Activated naive CD8-positive, alpha-beta T cell treated with anti-CD3 and anti-CD28 coated beads for 36 hours (primary cell): ENCODE data around the gene LRMDA. TPM values are rescaled to one million over a fixed set of nuclear protein-coding genes. Genes with fewer than 3 reads are reported as not detected.

Experiments
- DNase-seq: peaks from one replicate; pipeline ENCODE4 v3.0.0; 2021
- H3K27ac Mint-ChIP-seq: one replicate; pipeline ENCODE4 v1.8.0; 2022; ENCODE audit warnings: mild to moderate bottlenecking, moderate library complexity, mixed read lengths
- H3K27me3 Mint-ChIP-seq: one replicate; pipeline ENCODE4 v1.8.0; 2022; ENCODE audit warnings: mild to moderate bottlenecking, mixed read lengths
- H3K36me3 Mint-ChIP-seq: one replicate; pipeline ENCODE4 v1.8.0; 2021; ENCODE audit warnings: mild to moderate bottlenecking, mixed read lengths
- H3K4me1 Mint-ChIP-seq: one replicate; pipeline ENCODE4 v1.8.0; 2021; ENCODE audit warnings: mixed read lengths
- H3K4me3 Mint-ChIP-seq: one replicate; pipeline ENCODE4 v1.8.0; 2022; ENCODE audit warnings: mild to moderate bottlenecking, moderate library complexity, mixed read lengths
- H3K9me3 Mint-ChIP-seq: one replicate; pipeline ENCODE4 v1.8.0; 2022; ENCODE audit warnings: mixed read lengths
- total RNA-seq, 2 experiments: library from RNA; stranded (reverse); gene quantifications; one replicate each; pipeline ENCODE4 v1.2.3, GENCODE V29; 2021

LRMDA gene
- total RNA-seq, 2 experiments from 2014 or later, result not detected

GRCh38 chr10:76070916-76071315, 639.5 kb downstream of the LRMDA start:
- no peak for DNase-seq
- Mint-ChIP-seq H3K27ac (no peak overlapping the region), H3K27me3 (no peaks in the 10 kb centered on the region), H3K9me3 (no peaks in the 10 kb centered on the region), H3K4me3 (no peak overlapping the region), H3K36me3 (no peaks in the 10 kb centered on the region), H3K4me1 (no peaks in the 10 kb centered on the region)

DNA sequence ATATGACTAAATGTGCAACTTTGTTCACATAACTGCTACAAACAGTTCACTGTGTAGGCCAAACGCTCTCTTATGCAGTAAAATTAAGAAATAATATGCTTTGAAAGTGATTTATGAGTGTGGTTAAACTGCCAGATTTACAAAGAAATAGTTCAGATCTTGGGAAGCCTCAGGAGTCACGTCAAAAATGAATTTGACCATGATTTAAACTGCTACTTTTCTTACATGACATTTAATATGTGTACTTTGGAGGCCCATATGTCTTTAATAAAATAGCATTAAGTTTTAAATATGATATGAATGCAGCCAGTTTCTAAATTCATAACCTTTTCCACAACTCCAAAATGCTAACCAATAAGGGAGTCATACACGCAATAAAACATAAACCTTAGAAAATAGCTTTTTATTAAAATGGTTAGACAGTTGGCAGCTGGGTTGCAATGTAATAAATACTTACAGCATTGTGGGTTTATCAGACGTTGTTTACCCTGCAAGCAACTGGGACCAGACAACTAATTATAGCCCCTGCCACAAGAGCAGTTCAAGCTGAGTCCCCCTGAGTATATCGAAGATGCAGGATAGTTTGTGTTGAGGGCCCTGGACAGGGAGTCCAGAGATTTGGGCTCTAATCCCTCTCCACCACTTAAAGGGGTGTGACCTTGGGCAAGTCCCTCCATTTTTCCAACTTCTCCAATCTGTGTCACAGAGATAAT, 640.4 kb downstream of the LRMDA start:
- Mint-ChIP-seq H3K4me1 (no peaks in the 10 kb centered on the region), H3K9me3 (no peaks in the 10 kb centered on the region), H3K27me3 (no peaks in the 10 kb centered on the region), H3K4me3 (no peak overlapping the region), H3K27ac (no peak overlapping the region), H3K36me3 (no peaks in the 10 kb centered on the region)
- no peak for DNase-seq

- Mint-ChIP-seq H3K27ac (no peak overlapping the region), H3K9me3 (no peaks in the 10 kb centered on the region), H3K4me3 (no peak overlapping the region), H3K4me1 (no peaks in the 10 kb centered on the region), H3K36me3 (no peaks in the 10 kb centered on the region), H3K27me3 (no peaks in the 10 kb centered on the region)
- no peak for DNase-seq
Measured at GRCh38 chr10:76072384-76072783, 641.0 kb downstream of the LRMDA start.

- DNase-seq, result no peak
- Mint-ChIP-seq H3K27me3 (no peaks in the 10 kb centered on the region), H3K9me3 (no peaks in the 10 kb centered on the region), H3K36me3 (no peaks in the 10 kb centered on the region), H3K4me3 (no peak overlapping the region), H3K4me1 (no peaks in the 10 kb centered on the region), H3K27ac (no peak overlapping the region)
Measured at GRCh38 chr10:76073524-76073923, 642.1 kb downstream of the LRMDA start.

GRCh38 chr10:76074659-76075058, 643.2 kb downstream of the LRMDA start:
- DNase-seq, result no peak
- no peaks in the 10 kb centered on the region for H3K4me1 Mint-ChIP-seq
- no peaks in the 10 kb centered on the region for H3K36me3 Mint-ChIP-seq
- no peak overlapping the region for H3K4me3 Mint-ChIP-seq
- no peaks in the 10 kb centered on the region for H3K9me3 Mint-ChIP-seq
- no peak overlapping the region for H3K27ac Mint-ChIP-seq
- H3K27me3 Mint-ChIP-seq, result no peaks in the 10 kb centered on the region

GRCh38 chr10:76080451-76080850, 649.0 kb downstream of the LRMDA start:
- Mint-ChIP-seq H3K9me3 (no peaks in the 10 kb centered on the region), H3K27ac (no peak overlapping the region), H3K4me1 (no peaks in the 10 kb centered on the region), H3K4me3 (no peak overlapping the region), H3K36me3 (no peaks in the 10 kb centered on the region), H3K27me3 (peaks cover under 1% of the 10 kb centered on the region)
- DNase-seq, result no peak

GRCh38 chr10:76080991-76081390, 649.6 kb downstream of the LRMDA start:
- no peak for DNase-seq
- Mint-ChIP-seq H3K36me3 (no peaks in the 10 kb centered on the region), H3K27ac (no peak overlapping the region), H3K9me3 (no peaks in the 10 kb centered on the region), H3K27me3 (peaks cover 5% of the 10 kb centered on the region), H3K4me3 (no peak overlapping the region), H3K4me1 (no peaks in the 10 kb centered on the region)

DNA sequence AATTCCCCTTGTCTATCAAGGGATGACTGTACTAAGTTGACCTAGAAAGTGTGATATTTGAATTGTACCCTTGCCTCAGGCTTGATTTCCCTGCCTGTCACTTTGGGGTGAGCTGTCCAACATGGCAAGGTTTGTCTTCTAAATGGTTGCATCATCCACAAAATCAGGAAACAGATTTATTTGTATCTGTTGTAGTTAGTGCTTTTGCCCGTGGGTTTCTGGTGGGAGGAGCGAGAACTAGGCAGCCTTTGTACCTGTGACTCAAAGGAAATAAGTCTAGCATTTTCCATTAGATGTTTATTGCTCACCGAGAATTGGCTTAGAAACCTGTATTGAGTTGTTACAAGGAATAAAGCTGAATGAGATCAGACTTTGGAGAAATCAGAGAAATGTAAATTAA, 650.8 kb downstream of the LRMDA start:
- DNase-seq, result no peak
- H3K36me3 Mint-ChIP-seq, result no peaks in the 10 kb centered on the region
- no peaks in the 10 kb centered on the region for H3K9me3 Mint-ChIP-seq
- H3K4me3 Mint-ChIP-seq, result no peak overlapping the region
- peaks cover 11% of the 10 kb centered on the region for H3K27me3 Mint-ChIP-seq
- H3K27ac Mint-ChIP-seq, result no peak overlapping the region
- H3K4me1 Mint-ChIP-seq, result peaks cover 2% of the 10 kb centered on the region

DNA sequence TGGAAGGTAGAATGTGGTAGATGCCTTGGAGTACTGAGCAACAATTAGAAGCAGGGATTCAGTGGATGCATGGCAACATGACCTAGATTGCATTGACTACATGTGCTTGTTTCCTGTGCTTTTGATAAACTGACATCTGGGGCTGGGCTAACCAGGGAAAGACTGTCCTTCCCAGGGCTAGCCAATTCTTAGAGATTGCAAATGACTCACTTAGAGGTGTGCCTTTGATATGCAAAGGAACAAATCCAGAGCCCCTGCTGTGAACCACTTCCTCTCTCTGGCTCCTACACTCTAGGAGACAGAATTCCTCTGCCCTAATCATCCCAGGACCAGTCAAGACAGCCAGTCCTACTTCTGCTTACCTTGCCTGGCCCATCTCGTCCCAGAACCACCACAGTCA, 651.5 kb downstream of the LRMDA start:
- Mint-ChIP-seq H3K36me3 (no peaks in the 10 kb centered on the region), H3K9me3 (no peaks in the 10 kb centered on the region), H3K27ac (no peak overlapping the region), H3K4me3 (no peak overlapping the region), H3K4me1 (peaks cover 2% of the 10 kb centered on the region), H3K27me3 (peaks cover 11% of the 10 kb centered on the region)
- DNase-seq, result no peak

DNA sequence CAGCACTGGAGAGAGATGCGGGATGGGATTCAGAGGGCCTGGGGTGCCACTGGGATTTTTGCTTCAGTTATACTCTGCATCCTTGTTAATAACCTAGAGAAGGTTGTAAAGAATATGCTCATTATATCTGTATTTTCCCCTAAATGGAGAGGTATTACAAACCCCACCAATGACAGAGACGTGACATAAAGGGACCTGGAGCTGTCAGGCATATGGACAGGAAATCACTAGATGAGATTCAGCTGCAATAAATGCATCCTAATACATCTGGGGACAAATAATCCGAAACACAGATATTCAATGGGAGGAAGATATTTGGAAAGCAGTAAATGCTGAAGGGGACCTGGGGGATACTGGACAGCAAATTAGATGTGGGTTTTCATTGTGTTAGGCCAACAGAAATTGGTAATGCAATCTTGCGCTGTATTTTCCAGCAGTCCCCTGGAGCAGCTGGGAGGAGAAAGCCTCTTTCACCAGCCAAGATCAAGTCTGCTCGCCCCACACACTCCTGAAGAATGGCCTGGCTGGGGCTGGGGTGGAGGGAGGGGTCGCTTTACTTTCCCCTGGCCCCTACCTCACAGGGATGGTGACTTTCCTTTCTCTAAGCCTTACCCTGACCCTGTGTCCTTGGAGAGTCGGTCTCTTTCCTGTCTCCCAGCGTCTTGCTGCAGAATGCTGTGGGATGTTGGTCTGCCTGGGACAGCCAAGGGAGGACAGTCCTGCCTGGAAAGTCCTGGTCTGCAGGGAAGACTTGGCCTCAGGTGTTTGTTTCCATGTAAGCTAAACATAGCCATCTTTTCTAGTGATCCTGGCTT, 653.8 kb downstream of the LRMDA start:
- Mint-ChIP-seq H3K36me3 (no peaks in the 10 kb centered on the region), H3K27me3 (peaks cover 11% of the 10 kb centered on the region), H3K27ac (no peak overlapping the region), H3K4me3 (no peak overlapping the region), H3K4me1 (peaks cover 2% of the 10 kb centered on the region), H3K9me3 (no peaks in the 10 kb centered on the region)
- DNase-seq, result no peak

DNA sequence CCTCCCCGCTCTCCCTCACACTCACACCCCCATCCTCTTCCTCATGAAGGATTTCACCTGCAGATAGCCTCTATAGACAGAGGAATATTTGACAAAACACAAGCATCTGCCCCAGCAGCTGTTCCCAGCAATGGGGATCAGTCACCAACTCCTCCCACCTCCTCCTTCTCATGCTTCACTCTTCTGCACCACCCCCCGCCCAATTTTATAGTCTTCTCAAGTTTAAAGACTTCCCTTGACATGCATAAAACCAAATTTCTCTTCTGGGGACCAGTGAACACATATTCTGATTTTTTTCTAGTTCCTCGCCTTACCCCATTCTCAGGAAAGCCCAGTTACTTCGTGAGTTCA, 654.4 kb downstream of the LRMDA start:
- Mint-ChIP-seq H3K27ac (no peak overlapping the region), H3K9me3 (no peaks in the 10 kb centered on the region), H3K36me3 (no peaks in the 10 kb centered on the region), H3K4me3 (no peak overlapping the region), H3K27me3 (peaks cover 11% of the 10 kb centered on the region), H3K4me1 (peaks cover 2% of the 10 kb centered on the region)
- no peak for DNase-seq

- DNase-seq, result no peak
- Mint-ChIP-seq H3K4me3 (no peak overlapping the region), H3K27ac (no peak overlapping the region), H3K4me1 (peaks cover 2% of the 10 kb centered on the region), H3K9me3 (no peaks in the 10 kb centered on the region), H3K27me3 (peaks cover 11% of the 10 kb centered on the region), H3K36me3 (no peaks in the 10 kb centered on the region)
Measured at GRCh38 chr10:76086170-76086760, 654.8 kb downstream of the LRMDA start.

DNA sequence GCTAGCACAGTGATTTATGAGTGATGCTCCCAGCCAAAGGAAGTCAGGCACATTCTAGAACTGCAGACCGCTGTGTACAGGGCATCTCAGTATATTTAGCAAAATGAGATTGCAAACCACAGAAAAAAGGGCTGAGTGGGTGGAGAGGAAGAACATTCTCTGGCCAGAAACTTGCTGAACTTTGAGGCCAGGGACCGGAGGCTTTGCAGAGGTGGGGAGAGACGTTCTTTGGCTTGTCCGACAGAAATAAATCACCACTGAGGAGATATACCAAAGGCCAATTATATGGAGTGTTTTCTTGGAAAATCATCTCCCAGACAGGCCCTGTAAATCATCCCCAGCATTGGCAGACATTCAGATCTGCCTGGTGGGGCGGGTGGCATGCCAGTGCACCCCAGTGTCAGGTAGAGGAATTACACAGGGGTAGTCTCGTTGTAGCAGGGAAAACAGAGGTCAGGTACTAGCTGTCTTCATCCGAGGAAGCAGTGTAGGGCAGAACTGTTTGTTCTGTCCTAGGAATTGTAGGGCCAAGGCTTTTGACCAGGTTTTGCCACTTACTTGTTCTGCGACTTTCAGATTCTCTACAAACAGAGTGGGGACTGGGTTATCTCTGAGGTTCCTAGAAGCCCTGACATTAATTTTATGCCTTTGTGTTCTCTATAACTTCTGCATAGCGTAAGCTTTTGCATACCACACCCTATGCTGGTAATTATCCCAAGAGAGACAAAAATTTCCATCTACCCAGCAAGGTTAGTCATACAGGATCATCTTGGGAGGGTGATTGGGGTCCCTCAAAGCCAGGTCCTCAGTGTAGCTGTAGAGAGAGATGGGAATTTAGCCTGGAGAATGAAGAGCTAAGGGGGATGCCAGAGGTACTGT, 655.6 kb downstream of the LRMDA start:
- DNase-seq, result no peak
- Mint-ChIP-seq H3K4me1 (peaks cover 2% of the 10 kb centered on the region), H3K36me3 (no peaks in the 10 kb centered on the region), H3K9me3 (no peaks in the 10 kb centered on the region), H3K27ac (no peak overlapping the region), H3K4me3 (no peak overlapping the region), H3K27me3 (peaks cover 11% of the 10 kb centered on the region)

DNA sequence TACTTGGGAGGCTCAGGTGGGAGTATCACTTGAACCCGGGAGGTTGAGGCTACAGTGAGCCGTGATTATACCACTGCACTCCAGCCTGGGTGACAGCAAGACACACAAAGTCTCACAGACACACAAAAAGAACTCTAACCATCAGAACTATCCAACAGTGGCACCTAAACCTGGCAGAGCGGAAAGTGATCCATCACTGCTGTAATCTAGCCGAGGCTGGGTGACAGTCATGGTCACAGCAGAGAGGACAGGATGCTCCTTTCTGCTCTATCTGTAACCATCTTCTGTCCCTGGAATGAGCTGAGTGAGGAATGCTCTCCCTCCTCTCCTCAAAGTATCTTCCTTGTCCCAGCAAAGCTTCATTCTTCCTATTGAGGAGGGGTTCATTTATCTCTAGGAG, 656.6 kb downstream of the LRMDA start:
- DNase-seq, result no peak
- H3K27ac Mint-ChIP-seq, result no peak overlapping the region
- H3K36me3 Mint-ChIP-seq, result no peaks in the 10 kb centered on the region
- H3K4me1 Mint-ChIP-seq, result peaks cover 2% of the 10 kb centered on the region
- H3K9me3 Mint-ChIP-seq, result no peaks in the 10 kb centered on the region
- no peak overlapping the region for H3K4me3 Mint-ChIP-seq
- H3K27me3 Mint-ChIP-seq, result peaks cover 11% of the 10 kb centered on the region

GRCh38 chr10:76088980-76089379, 657.6 kb downstream of the LRMDA start:
- Mint-ChIP-seq H3K4me3 (no peak overlapping the region), H3K27ac (no peak overlapping the region), H3K9me3 (no peaks in the 10 kb centered on the region)

More at GRCh38 chr10:76088980-76089379, 657.6 kb downstream of the LRMDA start:
- Mint-ChIP-seq H3K4me1 (peaks cover 2% of the 10 kb centered on the region), H3K36me3 (no peaks in the 10 kb centered on the region), H3K27me3 (peaks cover 11% of the 10 kb centered on the region)
- no peak for DNase-seq
